ENCODE measurements around the gene NR1I2.

NR1I2 gene

GRCh38 chr3:119808843-119809242, 26.9 kb downstream of the NR1I2 start:
- no peak overlapping the region for H3K9ac ChIP-seq (ENCODE audit: low read depth, low read length)
- peaks cover 4% of the 10 kb centered on the region for H3K4me1 ChIP-seq (ENCODE audit: control insufficient read depth, insufficient read depth, low read length)
- no peaks in the 10 kb centered on the region for H3K36me3 ChIP-seq (ENCODE audit: control insufficient read depth, insufficient read depth, low read length)
- H3K4me3 ChIP-seq (ENCODE audit: low read depth, low read length), result peak overlapping the region; percentile 27
- peaks cover 2% of the 10 kb centered on the region for H3K27me3 ChIP-seq (ENCODE audit: control insufficient read depth, insufficient read depth, low read length)
- H3K9me3 ChIP-seq (ENCODE audit: control insufficient read depth, insufficient read depth, low read length), result no peaks in the 10 kb centered on the region

GRCh38 chr3:119809249-119810017, 27.5 kb downstream of the NR1I2 start:
- no peaks in the 10 kb centered on the region for H3K36me3 ChIP-seq (ENCODE audit: control insufficient read depth, insufficient read depth, low read length)
- H3K9me3 ChIP-seq (ENCODE audit: control insufficient read depth, insufficient read depth, low read length), result no peaks in the 10 kb centered on the region
- H3K27me3 ChIP-seq (ENCODE audit: control insufficient read depth, insufficient read depth, low read length), result peaks cover 2% of the 10 kb centered on the region
- H3K9ac ChIP-seq (ENCODE audit: low read depth, low read length), result peak overlapping the region; percentile 56
- peak overlapping the region; percentile 66 for H3K4me3 ChIP-seq (ENCODE audit: low read depth, low read length)
- peaks cover 4% of the 10 kb centered on the region for H3K4me1 ChIP-seq (ENCODE audit: control insufficient read depth, insufficient read depth, low read length)

- H3K9me3 ChIP-seq (ENCODE audit: control insufficient read depth, insufficient read depth, low read length), result no peaks in the 10 kb centered on the region
- peaks cover 4% of the 10 kb centered on the region for H3K4me1 ChIP-seq (ENCODE audit: control insufficient read depth, insufficient read depth, low read length)
- no peaks in the 10 kb centered on the region for H3K36me3 ChIP-seq (ENCODE audit: control insufficient read depth, insufficient read depth, low read length)
- peaks cover 2% of the 10 kb centered on the region for H3K27me3 ChIP-seq (ENCODE audit: control insufficient read depth, insufficient read depth, low read length)
- peak overlapping the region; percentile 66 for H3K4me3 ChIP-seq (ENCODE audit: low read depth, low read length)
- H3K9ac ChIP-seq (ENCODE audit: low read depth, low read length), result peak overlapping the region; percentile 56
Measured at GRCh38 chr3:119810018-119810435, 28.1 kb downstream of the NR1I2 start.

DNA sequence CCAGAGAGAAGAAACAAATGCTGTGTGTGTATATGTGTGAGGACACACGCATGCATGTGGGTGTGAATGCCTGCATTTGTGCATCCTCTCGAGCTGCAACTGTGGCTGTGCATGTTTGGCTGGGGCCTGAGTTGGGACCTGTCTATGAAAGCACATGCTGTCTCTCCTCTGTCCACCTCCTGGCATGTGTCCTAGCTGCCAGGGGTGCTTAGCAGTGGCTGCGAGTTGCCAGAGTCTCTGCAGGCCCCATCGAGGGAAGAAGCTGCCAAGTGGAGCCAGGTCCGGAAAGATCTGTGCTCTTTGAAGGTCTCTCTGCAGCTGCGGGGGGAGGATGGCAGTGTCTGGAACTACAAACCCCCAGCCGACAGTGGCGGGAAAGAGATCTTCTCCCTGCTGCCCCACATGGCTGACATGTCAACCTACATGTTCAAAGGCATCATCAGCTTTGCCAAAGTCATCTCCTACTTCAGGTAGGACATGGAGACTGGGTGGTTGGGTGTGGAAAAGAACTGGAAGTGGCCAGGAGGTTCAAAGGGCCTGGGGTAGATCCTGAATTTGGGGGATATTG, 30.7 kb downstream of the NR1I2 start:
- Histone ChIP-seq H3K4me3 (ENCODE audit: low read depth, low read length) (no peak overlapping the region), H3K9ac (ENCODE audit: low read depth, low read length) (no peak overlapping the region), H3K36me3 (ENCODE audit: control insufficient read depth, insufficient read depth, low read length) (no peaks in the 10 kb centered on the region), H3K27me3 (ENCODE audit: control insufficient read depth, insufficient read depth, low read length) (peaks cover 2% of the 10 kb centered on the region), H3K9me3 (ENCODE audit: control insufficient read depth, insufficient read depth, low read length) (no peaks in the 10 kb centered on the region), H3K4me1 (ENCODE audit: control insufficient read depth, insufficient read depth, low read length) (peaks cover 4% of the 10 kb centered on the region)

DNA sequence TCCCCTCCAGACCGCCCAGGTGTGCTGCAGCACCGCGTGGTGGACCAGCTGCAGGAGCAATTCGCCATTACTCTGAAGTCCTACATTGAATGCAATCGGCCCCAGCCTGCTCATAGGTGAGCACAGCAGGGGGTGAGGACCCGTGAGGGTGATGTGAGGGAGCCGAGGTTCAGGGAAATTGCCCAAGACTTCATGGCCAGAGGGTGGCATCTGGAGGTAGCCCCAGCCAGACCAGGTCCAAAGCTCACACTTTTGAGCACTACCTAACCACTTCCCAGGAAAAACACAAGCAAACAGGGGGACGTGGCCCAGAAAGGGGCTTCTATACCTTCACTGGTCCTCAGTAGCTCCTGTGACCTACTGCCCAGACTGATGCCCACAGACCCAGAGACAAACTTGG, 33.8 kb downstream of the NR1I2 start:
- H3K4me3 ChIP-seq (ENCODE audit: low read depth, low read length), result no peak overlapping the region

GRCh38 chr3:119817071-119817470, 35.2 kb downstream of the NR1I2 start:
- no peaks in the 10 kb centered on the region for H3K4me1 ChIP-seq (ENCODE audit: control insufficient read depth, insufficient read depth, low read length)
- H3K4me3 ChIP-seq (ENCODE audit: low read depth, low read length), result no peak overlapping the region
- no peaks in the 10 kb centered on the region for H3K27me3 ChIP-seq (ENCODE audit: control insufficient read depth, insufficient read depth, low read length)
- no peaks in the 10 kb centered on the region for H3K9me3 ChIP-seq (ENCODE audit: control insufficient read depth, insufficient read depth, low read length)
- H3K36me3 ChIP-seq (ENCODE audit: control insufficient read depth, insufficient read depth, low read length), result no peaks in the 10 kb centered on the region
- H3K9ac ChIP-seq (ENCODE audit: low read depth, low read length), result no peak overlapping the region

More for the DNA sequence above, 33.8 kb downstream of the NR1I2 start:
- Histone ChIP-seq H3K9me3 (ENCODE audit: control insufficient read depth, insufficient read depth, low read length) (no peaks in the 10 kb centered on the region), H3K27me3 (ENCODE audit: control insufficient read depth, insufficient read depth, low read length) (peaks cover 2% of the 10 kb centered on the region), H3K36me3 (ENCODE audit: control insufficient read depth, insufficient read depth, low read length) (no peaks in the 10 kb centered on the region), H3K9ac (ENCODE audit: low read depth, low read length) (no peak overlapping the region), H3K4me1 (ENCODE audit: control insufficient read depth, insufficient read depth, low read length) (no peaks in the 10 kb centered on the region)

GRCh38 chr3:119817583-119818363, 35.9 kb downstream of the NR1I2 start:
- Histone ChIP-seq H3K9me3 (ENCODE audit: control insufficient read depth, insufficient read depth, low read length) (no peaks in the 10 kb centered on the region), H3K27me3 (ENCODE audit: control insufficient read depth, insufficient read depth, low read length) (no peaks in the 10 kb centered on the region), H3K4me3 (ENCODE audit: low read depth, low read length) (no peak overlapping the region), H3K9ac (ENCODE audit: low read depth, low read length) (no peak overlapping the region), H3K4me1 (ENCODE audit: control insufficient read depth, insufficient read depth, low read length) (no peaks in the 10 kb centered on the region), H3K36me3 (ENCODE audit: control insufficient read depth, insufficient read depth, low read length) (no peaks in the 10 kb centered on the region)

DNA sequence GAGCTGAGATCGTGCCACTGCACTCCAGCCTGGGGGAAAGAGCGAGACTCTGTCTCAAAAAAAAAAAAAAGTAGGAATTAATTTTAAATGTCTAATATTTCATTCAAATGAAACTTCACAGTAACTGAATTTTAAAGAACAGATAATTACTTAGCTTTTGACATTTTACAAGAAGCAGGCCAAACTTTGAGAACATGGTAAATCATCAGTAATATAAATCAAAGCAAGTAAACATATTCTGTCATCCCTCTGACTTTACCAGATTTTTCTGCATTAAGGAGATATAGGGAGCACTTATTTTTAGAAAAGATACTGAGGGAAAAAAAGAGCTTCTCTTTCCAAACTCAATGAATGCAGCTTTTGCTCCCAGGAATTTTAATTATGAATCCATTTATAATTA, 37.0 kb downstream of the NR1I2 start:
- no peaks in the 10 kb centered on the region for H3K36me3 ChIP-seq (ENCODE audit: control insufficient read depth, insufficient read depth, low read length)

GRCh38 chr3:119819806-119820205, 37.9 kb downstream of the NR1I2 start:
- Histone ChIP-seq H3K4me1 (ENCODE audit: control insufficient read depth, insufficient read depth, low read length) (no peaks in the 10 kb centered on the region), H3K9ac (ENCODE audit: low read depth, low read length) (no peak overlapping the region), H3K36me3 (ENCODE audit: control insufficient read depth, insufficient read depth, low read length) (no peaks in the 10 kb centered on the region), H3K4me3 (ENCODE audit: low read depth, low read length) (no peak overlapping the region), H3K9me3 (ENCODE audit: control insufficient read depth, insufficient read depth, low read length) (no peaks in the 10 kb centered on the region), H3K27me3 (ENCODE audit: control insufficient read depth, insufficient read depth, low read length) (no peaks in the 10 kb centered on the region)

More for the DNA sequence above, 37.0 kb downstream of the NR1I2 start:
- Histone ChIP-seq H3K4me3 (ENCODE audit: low read depth, low read length) (no peak overlapping the region), H3K9me3 (ENCODE audit: control insufficient read depth, insufficient read depth, low read length) (no peaks in the 10 kb centered on the region), H3K4me1 (ENCODE audit: control insufficient read depth, insufficient read depth, low read length) (no peaks in the 10 kb centered on the region), H3K27me3 (ENCODE audit: control insufficient read depth, insufficient read depth, low read length) (no peaks in the 10 kb centered on the region), H3K9ac (ENCODE audit: low read depth, low read length) (no peak overlapping the region)

DNA sequence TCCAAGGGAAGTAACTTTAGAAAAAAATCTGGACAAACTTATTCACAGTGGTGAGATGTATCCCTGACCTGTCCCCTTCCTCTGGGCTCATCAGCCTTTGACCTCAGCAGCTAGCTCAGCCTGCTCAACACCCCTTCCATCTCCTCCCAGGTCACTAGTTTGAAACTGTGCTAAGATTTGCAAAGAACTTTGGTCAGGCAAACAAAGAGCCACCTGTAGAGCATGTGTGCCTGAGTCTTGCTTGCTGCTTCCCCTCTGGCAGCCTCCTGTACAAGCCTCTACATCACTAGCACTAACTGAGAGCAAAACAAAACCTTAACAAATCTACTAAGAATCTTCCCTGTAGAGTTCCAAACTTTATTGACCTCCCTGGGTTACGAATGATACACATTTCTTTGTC, 43.9 kb downstream of the NR1I2 start:
- Histone ChIP-seq H3K9me3 (ENCODE audit: control insufficient read depth, insufficient read depth, low read length) (no peaks in the 10 kb centered on the region), H3K36me3 (ENCODE audit: control insufficient read depth, insufficient read depth, low read length) (no peaks in the 10 kb centered on the region), H3K27me3 (ENCODE audit: control insufficient read depth, insufficient read depth, low read length) (no peaks in the 10 kb centered on the region), H3K4me3 (ENCODE audit: low read depth, low read length) (no peak overlapping the region), H3K4me1 (ENCODE audit: control insufficient read depth, insufficient read depth, low read length) (peaks cover 14% of the 10 kb centered on the region), H3K9ac (ENCODE audit: low read depth, low read length) (no peak overlapping the region)

GRCh38 chr3:119826711-119827608, 45.1 kb downstream of the NR1I2 start:
- H3K9me3 ChIP-seq (ENCODE audit: control insufficient read depth, insufficient read depth, low read length), result no peaks in the 10 kb centered on the region
- H3K27me3 ChIP-seq (ENCODE audit: control insufficient read depth, insufficient read depth, low read length), result no peaks in the 10 kb centered on the region
- no peak overlapping the region for H3K9ac ChIP-seq (ENCODE audit: low read depth, low read length)
- peaks cover 14% of the 10 kb centered on the region for H3K4me1 ChIP-seq (ENCODE audit: control insufficient read depth, insufficient read depth, low read length)
- H3K36me3 ChIP-seq (ENCODE audit: control insufficient read depth, insufficient read depth, low read length), result no peaks in the 10 kb centered on the region
- no peak overlapping the region for H3K4me3 ChIP-seq (ENCODE audit: low read depth, low read length)

Measured in iPS-15b (cell line).